H1 (cell line): ENCODE results near the gene PTPRH. TPM values are rescaled to one million over a fixed set of nuclear protein-coding genes. Genes with fewer than 3 reads are reported as not detected.

Experiments used
- CTCF ChIA-PET: fragments of 300-600 bp; sonication (Branson Sonifier 250); formaldehyde crosslinking; loops from one replicate; lab custom pipeline; 2021; ENCODE audit not compliant: partially characterized antibody; lab: Charles Lee
- POLR2A ChIA-PET: fragments of 300-600 bp; sonication (Branson Sonifier 250); formaldehyde crosslinking; loops from one replicate; lab custom pipeline; 2021; ENCODE audit warnings: inconsistent platforms; ENCODE audit not compliant: partially characterized antibody; lab: Charles Lee
- DNase-seq, 2 experiments: peaks; one replicate each; pipeline versions ENCODE4 v3.0.0 to v3.0.0-alpha.2; 2010 to 2022; ENCODE audit warnings: low spot score in 2 of 2, low read depth in 1 of 2, mixed read lengths in 1 of 2
- FAIRE-seq: peaks from 2 replicates; lab custom pipeline; 2011; peaks lifted over from hg19 to GRCh38; lab: Jason Lieb, UNC
- H2AFZ ChIP-seq: 2 replicates; pipeline ENCODE4 v1.8.1; 2012; ENCODE audit warnings: low read length, inconsistent platforms
- H2AK5ac ChIP-seq: 2 replicates; pipeline ENCODE4 v1.6.1; 2013; ENCODE audit warnings: low read depth, low read length
- H2BK120ac ChIP-seq: replicated peaks from 2 replicates; pipeline ENCODE3; 2013; ENCODE audit warnings: low read depth, low read length, inconsistent platforms
- H2BK12ac ChIP-seq: 2 replicates; pipeline ENCODE4 v1.6.1; 2013; ENCODE audit warnings: low read depth, low read length
- H2BK15ac ChIP-seq: 2 replicates; pipeline ENCODE4 v1.6.1; 2013; ENCODE audit warnings: low read length
- H2BK20ac ChIP-seq: 2 replicates; pipeline ENCODE4 v1.6.1; 2013; ENCODE audit warnings: low read length
- H2BK5ac ChIP-seq: 2 replicates; pipeline ENCODE4 v1.6.1; 2013; ENCODE audit warnings: low read depth, low read length
- H3K14ac ChIP-seq: 2 replicates; pipeline ENCODE4 v1.6.1; 2013; ENCODE audit warnings: inconsistent platforms; ENCODE audit not compliant: insufficient read length
- H3K18ac ChIP-seq: 2 replicates; pipeline ENCODE4 v1.6.1; 2013; ENCODE audit warnings: low read length; ENCODE audit errors: extremely low read depth
- H3K23ac ChIP-seq: 2 replicates; pipeline ENCODE4 v1.6.1; 2013; ENCODE audit warnings: inconsistent platforms; ENCODE audit not compliant: insufficient read length
- H3K23me2 ChIP-seq: 2 replicates; pipeline ENCODE4 v1.6.1; 2013; ENCODE audit warnings: low read depth, low read length
- H3K27ac ChIP-seq: 2 replicates; pipeline ENCODE4 v1.6.1; 2011; ENCODE audit warnings: low read depth, low read length, inconsistent platforms
- H3K27me3 ChIP-seq, 4 experiments: replicated peaks in 1 of 4; 1 replicate in 1 of 4; 2 replicates in 3 of 4; pipeline versions ENCODE4 v1.6.1 to v1.8.1; 2011 to 2013; ENCODE audit warnings: low read length in 3 of 4, mild to moderate bottlenecking in 3 of 4, inconsistent platforms in 2 of 4, mixed read lengths in 2 of 4, moderate library complexity in 1 of 4; ENCODE audit not compliant: control insufficient read depth in 3 of 4, insufficient read depth in 3 of 4; ENCODE audit errors: extremely low read depth in 1 of 4
- H3K36me3 ChIP-seq, 4 experiments: 2 replicates each; pipeline versions ENCODE4 v1.6.1 to v1.8.1; 2011 to 2013; ENCODE audit warnings: mild to moderate bottlenecking in 4 of 4, low read length in 3 of 4, moderate library complexity in 2 of 4, control low read depth in 1 of 4, inconsistent platforms in 1 of 4; ENCODE audit not compliant: insufficient read depth in 4 of 4, control insufficient read depth in 2 of 4
- H3K4ac ChIP-seq: replicated peaks from 2 replicates; pipeline ENCODE3; 2013; ENCODE audit warnings: low read length, low read depth, mixed read lengths, inconsistent platforms; ENCODE audit not compliant: insufficient read length
- H3K4me1 ChIP-seq, 4 experiments: replicated peaks in 1 of 4; 1 replicate in 1 of 4; 2 replicates in 3 of 4; pipeline versions ENCODE4 v1.6.1 to v1.8.1; 2011 to 2013; ENCODE audit warnings: low read length in 3 of 4, inconsistent platforms in 2 of 4, mixed read lengths in 1 of 4; ENCODE audit not compliant: insufficient read depth in 4 of 4, control insufficient read depth in 3 of 4
- H3K4me2 ChIP-seq, 2 experiments: 2 replicates each; pipeline versions ENCODE4 v1.6.1 to v1.8.1; 2011 to 2013; ENCODE audit warnings: low read depth in 2 of 2, low read length in 2 of 2, control low read depth in 1 of 2, inconsistent platforms in 1 of 2, mild to moderate bottlenecking in 1 of 2; ENCODE audit not compliant: insufficient read depth in 1 of 2
- H3K4me3 ChIP-seq, 4 experiments: fragments of 200-600, 300-600 bp in 1 of 4; sonication (generic), shearing (Covaris generic), sonication (Bioruptor Twin) in 1 of 4; 2 replicates each; pipeline versions ENCODE4 v1.5.1 to v1.8.1; 2011 to 2016; ENCODE audit warnings: low read length in 4 of 4, low read depth in 3 of 4, control low read depth in 2 of 4, inconsistent platforms in 2 of 4, mild to moderate bottlenecking in 2 of 4, mixed read lengths in 1 of 4, moderate library complexity in 1 of 4; ENCODE audit not compliant: insufficient read depth in 2 of 4; ENCODE audit errors: extremely low read depth in 1 of 4
- H3K56ac ChIP-seq: replicated peaks from 2 replicates; pipeline ENCODE3; 2013; ENCODE audit warnings: low read depth, mild to moderate bottlenecking, mixed read lengths, low read length, inconsistent platforms; ENCODE audit not compliant: insufficient read length
- H3K79me1 ChIP-seq: 2 replicates; pipeline ENCODE4 v1.6.1; 2013; ENCODE audit warnings: low read depth, low read length, control low read depth
- H3K79me2 ChIP-seq, 2 experiments: 2 replicates each; pipeline versions ENCODE4 v1.6.1 to v1.8.1; 2012 to 2013; ENCODE audit warnings: low read length in 2 of 2, mild to moderate bottlenecking in 2 of 2, inconsistent platforms in 1 of 2; ENCODE audit not compliant: insufficient read depth in 2 of 2, control insufficient read depth in 1 of 2
- H3K9ac ChIP-seq, 4 experiments: replicated peaks in 1 of 4; 1 replicate in 1 of 4; 2 replicates in 3 of 4; pipeline versions ENCODE4 v1.6.1 to v1.8.1; 2011 to 2013; ENCODE audit warnings: low read depth in 3 of 4, low read length in 3 of 4, control low read depth in 2 of 4, mild to moderate bottlenecking in 2 of 4, moderate library complexity in 2 of 4, inconsistent platforms in 1 of 4; ENCODE audit errors: extremely low read depth in 1 of 4
- H3K9me3 ChIP-seq, 2 experiments: 2 replicates each; pipeline versions ENCODE4 v1.6.1 to v1.8.1; 2012 to 2013; ENCODE audit warnings: mild to moderate bottlenecking in 2 of 2, moderate library complexity in 2 of 2, control low read depth in 1 of 2, inconsistent platforms in 1 of 2, low read depth in 1 of 2, low read length in 1 of 2, mixed read lengths in 1 of 2; ENCODE audit not compliant: insufficient read depth in 2 of 2
- H4K20me1 ChIP-seq, 2 experiments: replicated peaks in 1 of 2; 2 replicates each; pipeline versions ENCODE3 to v1.8.1; 2011 to 2013; ENCODE audit warnings: inconsistent platforms in 2 of 2, low read length in 2 of 2, mild to moderate bottlenecking in 1 of 2; ENCODE audit not compliant: insufficient read depth in 2 of 2, control insufficient read depth in 1 of 2
- H4K5ac ChIP-seq: 2 replicates; pipeline ENCODE4 v1.6.1; 2013; ENCODE audit warnings: low read length, low read depth, mixed read lengths, inconsistent platforms; ENCODE audit not compliant: insufficient read length
- H4K8ac ChIP-seq: 2 replicates; pipeline ENCODE4 v1.8.0; 2013; ENCODE audit warnings: mild to moderate bottlenecking, moderate library complexity, low read length, inconsistent platforms; ENCODE audit not compliant: insufficient read depth; ENCODE audit errors: extremely low read depth
- H4K91ac ChIP-seq: replicated peaks from 2 replicates; pipeline ENCODE3; 2013; ENCODE audit warnings: low read length, mixed read lengths, inconsistent platforms; ENCODE audit not compliant: insufficient read length
- BCL11A ChIP-seq, 2 experiments: IDR thresholded peaks; one replicate each; pipeline ENCODE4 v1.6.1; 2011; ENCODE audit warnings: low read depth in 2 of 2, low read length in 2 of 2, mild to moderate bottlenecking in 2 of 2
- CREB1 ChIP-seq: IDR thresholded peaks from 2 replicates; pipeline ENCODE4 v1.6.1; 2012; ENCODE audit warnings: inconsistent platforms
- CTBP2 ChIP-seq: IDR thresholded peaks from 2 replicates; pipeline ENCODE4 v1.7.0; 2011; ENCODE audit warnings: borderline replicate concordance, mild to moderate bottlenecking, moderate library complexity, mixed read lengths, low read length; ENCODE audit not compliant: insufficient read depth, insufficient read length
- KDM4A ChIP-seq: IDR thresholded peaks from one replicate; pipeline ENCODE4 v1.7.1; 2012; ENCODE audit warnings: low read depth, mild to moderate bottlenecking, moderate library complexity, low read length, inconsistent platforms; ENCODE audit not compliant: severe bottlenecking
- NANOG ChIP-seq: IDR thresholded peaks from 2 replicates; pipeline ENCODE4 v1.6.1; 2011; ENCODE audit warnings: low read length, low read depth, mild to moderate bottlenecking, inconsistent platforms; ENCODE audit not compliant: insufficient read depth, poor library complexity, severe bottlenecking
- RBBP5 ChIP-seq: IDR thresholded peaks from 2 replicates; pipeline ENCODE4 v1.7.1; 2012; ENCODE audit warnings: low read depth, mild to moderate bottlenecking, inconsistent platforms, low read length, moderate library complexity, borderline replicate concordance
- SAP30 ChIP-seq: fragments of 300-600 bp; sonication (generic); IDR thresholded peaks from 2 replicates; pipeline ENCODE4 v1.7.1; 2012; ENCODE audit warnings: low read length, moderate library complexity, mild to moderate bottlenecking, inconsistent platforms; ENCODE audit not compliant: insufficient read depth, insufficient replicate concordance
- SIN3A ChIP-seq, 2 experiments: IDR thresholded peaks in 1 of 2; conservative IDR thresholded peaks in 1 of 2; 2 replicates each; pipeline ENCODE4 v1.6.1; 2011 to 2012; ENCODE audit warnings: low read length in 2 of 2, improper control_type of control experiment in 1 of 2, low read depth in 1 of 2, mild to moderate bottlenecking in 1 of 2
- SRF ChIP-seq: IDR thresholded peaks from 2 replicates; pipeline ENCODE4 v1.6.1; 2011; ENCODE audit warnings: mild to moderate bottlenecking, low read depth, low read length, moderate library complexity
- TAF7 ChIP-seq: optimal IDR thresholded peaks from 2 replicates; pipeline ENCODE3; 2011; ENCODE audit warnings: low read depth, mild to moderate bottlenecking, inconsistent platforms, low read length, moderate library complexity, borderline replicate concordance
- ZNF274 ChIP-seq: IDR thresholded peaks from 2 replicates; pipeline ENCODE4 v1.7.0; 2012; ENCODE audit warnings: low read length, borderline replicate concordance; ENCODE audit errors: extremely low read depth
- WGBS, 2 experiments: shearing (Covaris generic) in 1 of 2; methylation state at CpG; one replicate each; pipeline versions ENCODE4 v1.1.6 to v1.1.7; 2013 to 2015; ENCODE audit warnings: low lambda C conversion rate in 2 of 2, mixed read lengths in 2 of 2, inconsistent platforms in 1 of 2, low coverage in 1 of 2, missing lambda C conversion rate in 1 of 2; ENCODE audit not compliant: insufficient replicate concordance in 2 of 2, insufficient coverage in 1 of 2, insufficient read length in 1 of 2; ENCODE audit errors: extremely low coverage in 1 of 2, missing lambda C conversion rate in 1 of 2; 5-methylcytosine and 5-hydroxymethylcytosine counted together
- polyA plus RNA-seq, 7 experiments: library from polyadenylated mRNA; depleted of rRNA in 3 of 7; stranded (reverse) in 5 of 7; unstranded in 2 of 7; fragments of >200 nt in 5 of 7; fragments of 200-250 nt in 2 of 7; gene quantifications; 1 replicate in 5 of 7; 2 replicates in 1 of 7; 4 replicates in 1 of 7; pipeline versions ENCODE4 v1.2.1 to v1.2.3, GENCODE V29; 2011 to 2013; ENCODE audit warnings: missing spikeins in 2 of 7, mixed read lengths in 2 of 7
- total RNA-seq: library from RNA; stranded (reverse); fragmentation: NEBNext Ultra II Directional; extraction: Animal tissue kit (Norgen Biotek cat#: 25700); gene quantifications from 2 replicates; pipeline ENCODE4 v1.2.1, GENCODE V29; 2021

Gene PTPRH
- total and polyA plus RNA-seq, 2 of the 8 experiments (the other 6 are each of a cell fraction or from before 2014, with no cell fraction given): 0.30 to 0.39 TPM

- no peak overlapping the region for H2BK15ac ChIP-seq
- H3K4me3 ChIP-seq: no peak overlapping the region
- no peak overlapping the region for H3K14ac ChIP-seq
- no peaks in the 10 kb centered on the region for H3K27me3 ChIP-seq
- H2AFZ ChIP-seq: no peak overlapping the region
- H2BK5ac ChIP-seq: peak overlapping the region; percentile 32; the same call in 1 of the 2 replicates
- no peak for FAIRE-seq
- peaks cover 32 to 56% of the 10 kb centered on the region in 2 experiments for H4K20me1 ChIP-seq
- peaks cover 37% of the 10 kb centered on the region for H3K79me1 ChIP-seq
- no peak overlapping the region for H3K56ac ChIP-seq
- peaks cover 0 to 4% (median 2%) of the 10 kb centered on the region in 4 experiments; a peak in 3 of 8 replicates for H3K36me3 ChIP-seq
- peak overlapping the region; percentile 45 for H4K8ac ChIP-seq
- no peak for DNase-seq
- no peak overlapping the region for H4K91ac ChIP-seq
- no peak overlapping the region for H2BK12ac ChIP-seq
- H2AK5ac ChIP-seq: no peak overlapping the region
- POLR2A ChIA-PET: interaction anchor here (1.0 kb wide), 2 partner anchors 11 to 142 kb away, joined by 3 read pairs; no protein-coding TSS in a partner anchor
- H2BK20ac ChIP-seq: no peak overlapping the region
- H3K9me3 ChIP-seq: no peaks in the 10 kb centered on the region
- no peak overlapping the region for H4K5ac ChIP-seq
- H3K9ac ChIP-seq: no peak overlapping the region; a peak in 1 of 7 replicates
- no peak overlapping the region for H3K18ac ChIP-seq
- H3K4me2 ChIP-seq: no peak overlapping the region
- no peak overlapping the region for H3K4ac ChIP-seq
- WGBS, 2 experiments: 90% methylated on average over 19 of the region's 19 CpGs; no CpG with 5 or more reads in 1 of the 2 experiments
- H3K4me1 ChIP-seq: peaks cover 4 to 14% (median 7%) of the 10 kb centered on the region in 4 experiments; a peak in 6 of 7 replicates
- CTCF ChIA-PET: interaction anchor here (0.6 to 1.3 kb wide), 3 partner anchors 10 to 408 kb away, joined by 3 to 4 read pairs (median 4); no protein-coding TSS in a partner anchor
- H3K23me2 ChIP-seq: no peaks in the 10 kb centered on the region
- H2BK120ac ChIP-seq: no peak overlapping the region
- no peak overlapping the region for H3K23ac ChIP-seq
- no peak overlapping the region; the same call in 1 of the 2 replicates for H3K27ac ChIP-seq
- H3K79me2 ChIP-seq: peaks cover 9 to 90% of the 10 kb centered on the region in 2 experiments
- TF ChIP-seq CREB1: no peak
- TF ChIP-seq NANOG: no peak
- TF ChIP-seq SRF: no peak
- TF ChIP-seq SAP30: no peak
- no peak for TF ChIP-seq KDM4A
- TF ChIP-seq CTBP2: no peak
- TF ChIP-seq RBBP5: no peak
- no peak for TF ChIP-seq SIN3A (conservative IDR thresholded peaks at IDR 0.05 in 1 of 2, IDR thresholded peaks at IDR 0.05 in 1 of 2; ENCODE audit: low read depth in 1 of 2, low read length in 2 of 2)
- no peak for TF ChIP-seq ZNF274
- TF ChIP-seq BCL11A (IDR thresholded peaks at IDR 0.05; ENCODE audit: low read depth in 2 of 2, low read length in 2 of 2): no peak
- TF ChIP-seq TAF7: no peak
These were observed 42.2 kb upstream of the PTPRH start for GRCh38 chr19:55251341-55252081.
